Loucy (cell line): Measurements from ENCODE around the gene GBF1.
A peak's percentile ranks its signal among the peaks of the same experiment; 100 is the strongest.

Experiments used
- H2AFZ ChIP-seq: fragments of 200-600 bp; sonication (generic); 2 replicates; pipeline ENCODE4 v1.6.0; 2016; ENCODE audit warnings: antibody characterized with exemption, mild to moderate bottlenecking, low read length, moderate library complexity
- H3F3A ChIP-seq: fragments of 200-600 bp; 2 replicates; pipeline ENCODE4 v1.6.0; 2016; ENCODE audit warnings: antibody characterized with exemption, low read depth, mild to moderate bottlenecking
- H3K27me3 ChIP-seq: fragments of 200-600 bp; sonication (generic); 2 replicates; pipeline ENCODE4 v1.6.1; 2014; ENCODE audit warnings: low read length, mild to moderate bottlenecking; ENCODE audit not compliant: insufficient read depth, poor library complexity, severe bottlenecking
- H3K36me3 ChIP-seq: fragments of 200-600 bp; sonication (generic); 2 replicates; pipeline ENCODE4 v1.6.1; 2016; ENCODE audit warnings: low read length; ENCODE audit not compliant: insufficient read depth
- H3K4me1 ChIP-seq: fragments of 200-600 bp; sonication (generic); 2 replicates; pipeline ENCODE4 v1.5.1; 2014; ENCODE audit warnings: low read length, mild to moderate bottlenecking; ENCODE audit not compliant: insufficient read depth, poor library complexity, severe bottlenecking
- H3K4me2 ChIP-seq: fragments of 200-600 bp; sonication (generic); 2 replicates; pipeline ENCODE4 v1.6.0; 2014; ENCODE audit warnings: antibody characterized with exemption, low read length, low read depth, mild to moderate bottlenecking; ENCODE audit not compliant: poor library complexity, severe bottlenecking
- H3K4me3 ChIP-seq: fragments of 200-600 bp; sonication (generic); 2 replicates; pipeline ENCODE4 v1.5.1; 2014; ENCODE audit warnings: low read length, mild to moderate bottlenecking, mixed read lengths; ENCODE audit not compliant: poor library complexity, severe bottlenecking
- H3K79me2 ChIP-seq: fragments of 200-600 bp; sonication (generic); 2 replicates; pipeline ENCODE4 v1.6.1; 2014; ENCODE audit warnings: low read length; ENCODE audit not compliant: insufficient read depth
- H3K9ac ChIP-seq: fragments of 200-600 bp; sonication (generic); 2 replicates; pipeline ENCODE4 v1.6.0; 2014; ENCODE audit warnings: mild to moderate bottlenecking, low read depth, low read length, moderate library complexity; ENCODE audit not compliant: poor library complexity, severe bottlenecking
- H3K9me2 ChIP-seq: fragments of 200-600 bp; sonication (generic); replicated peaks from 2 replicates; pipeline ENCODE4 v1.6.1; 2016; ENCODE audit warnings: low read depth, low read length, mixed read lengths
- H3K9me3 ChIP-seq: fragments of 200-600 bp; sonication (generic); 2 replicates; pipeline ENCODE4 v1.6.1; 2014; ENCODE audit warnings: mild to moderate bottlenecking, antibody characterized with exemption, low read length, low read depth; ENCODE audit not compliant: insufficient read depth
- H4K20me1 ChIP-seq: fragments of 200-600 bp; sonication (generic); 2 replicates; pipeline ENCODE4 v1.6.0; 2014; ENCODE audit warnings: antibody characterized with exemption, low read length, mild to moderate bottlenecking; ENCODE audit not compliant: insufficient read depth, poor library complexity, severe bottlenecking
- CTCF ChIP-seq: fragments of 200-600 bp; sonication (generic); conservative IDR thresholded peaks from 2 replicates; pipeline ENCODE4 v1.5.1; 2014; ENCODE audit warnings: mild to moderate bottlenecking, antibody characterized with exemption, low read length
- EZH2phosphoT487 ChIP-seq: fragments of 200-600 bp; IDR thresholded peaks from 2 replicates; pipeline ENCODE4 v1.6.1; 2018; ENCODE audit warnings: antibody characterized with exemption, mild to moderate bottlenecking, moderate library complexity, borderline replicate concordance

Gene GBF1

DNA sequence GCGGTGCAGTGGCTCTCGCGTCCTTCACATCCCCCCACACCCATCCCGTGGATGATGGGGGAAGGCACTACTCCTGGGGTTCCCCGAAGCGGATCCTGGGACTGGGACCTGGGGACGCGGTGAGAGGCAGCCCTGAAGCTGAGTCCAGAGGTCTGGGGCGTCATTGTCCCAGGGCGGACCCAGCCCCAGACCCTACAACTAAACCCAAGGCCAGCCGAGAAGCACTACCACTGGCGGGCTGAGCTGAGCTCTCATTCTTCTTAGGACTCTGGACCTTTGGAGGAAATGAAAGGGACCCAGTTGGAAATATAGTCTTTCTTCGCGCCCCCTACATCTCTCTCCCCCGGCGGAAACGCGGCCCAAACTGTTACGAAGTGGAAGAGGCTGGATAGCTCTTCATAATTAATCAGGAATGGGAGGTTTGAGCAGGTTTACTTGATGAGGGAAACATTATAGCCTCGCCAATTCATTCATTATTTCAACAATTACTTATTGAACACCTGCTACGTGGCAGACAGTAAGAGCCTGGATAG is 174.9 kb downstream of the GBF1 start:
- H3K27me3 ChIP-seq: no peaks in the 10 kb centered on the region
- H3K4me2 ChIP-seq: peak overlapping the region; percentile 97
- H3K4me3 ChIP-seq: peak overlapping the region; percentile 79
- H3K9ac ChIP-seq: peak overlapping the region; percentile 76
- no peaks in the 10 kb centered on the region; the same call in 1 of the 2 replicates for H3K36me3 ChIP-seq
- no peaks in the 10 kb centered on the region for H4K20me1 ChIP-seq
- H3K9me3 ChIP-seq: no peaks in the 10 kb centered on the region
- peaks cover 19% of the 10 kb centered on the region for H3K79me2 ChIP-seq
- H3K4me1 ChIP-seq: peaks cover 25% of the 10 kb centered on the region
- H3K9me2 ChIP-seq: no peaks in the 10 kb centered on the region
- no peak for TF ChIP-seq EZH2phosphoT487
- no peak for TF ChIP-seq CTCF
- H3F3A ChIP-seq: no peaks in the 10 kb centered on the region
- H2AFZ ChIP-seq: peak overlapping the region; percentile 89

GRCh38 chr10:102420714-102421506 is 175.6 kb downstream of the GBF1 start, which contains the start of gene FBXL15:
TSS of gene FBXL15 (plus strand) at chr10:102420836. CDS start at chr10:102421130, 294 bp downstream.
- Histone ChIP-seq H3K9me3 (no peaks in the 10 kb centered on the region), H3K9ac (peak within 1 kb of the TSS; percentile 76), H3F3A (no peaks in the 10 kb centered on the region), H3K79me2 (peaks cover 19% of the 10 kb centered on the region), H3K9me2 (no peaks in the 10 kb centered on the region), H3K4me1 (peaks cover 25% of the 10 kb centered on the region), H3K27me3 (no peaks in the 10 kb centered on the region), H2AFZ (peak within 1 kb of the TSS; percentile 89), H3K4me2 (peak within 1 kb of the TSS; percentile 97), H3K4me3 (peak within 1 kb of the TSS; percentile 79), H4K20me1 (no peaks in the 10 kb centered on the region), H3K36me3 (no peaks in the 10 kb centered on the region; the same call in 1 of the 2 replicates)
- TF ChIP-seq EZH2phosphoT487 (no peak), CTCF (no peak)

DNA sequence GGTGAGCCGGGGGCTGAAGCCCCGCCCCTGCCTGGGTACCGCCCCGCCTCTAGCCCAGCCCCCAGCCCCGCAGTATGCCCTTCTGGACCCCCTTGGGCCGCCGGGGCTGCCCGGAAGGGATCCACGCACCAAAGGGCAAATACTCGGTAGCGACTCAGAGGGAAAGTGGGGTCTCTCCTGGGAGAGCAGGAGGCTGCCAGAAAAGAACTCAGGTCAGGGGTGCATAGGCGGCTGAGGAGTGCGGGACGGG is 176.1 kb downstream of the GBF1 start:
- Histone ChIP-seq H3K9me3 (no peaks in the 10 kb centered on the region), H3K36me3 (no peaks in the 10 kb centered on the region; the same call in 1 of the 2 replicates), H4K20me1 (no peaks in the 10 kb centered on the region), H3K4me1 (peaks cover 25% of the 10 kb centered on the region), H3K27me3 (no peaks in the 10 kb centered on the region), H3K79me2 (peaks cover 19% of the 10 kb centered on the region), H3K9me2 (no peaks in the 10 kb centered on the region), H3F3A (no peaks in the 10 kb centered on the region), H3K9ac (peak overlapping the region; percentile 76), H3K4me3 (peak overlapping the region; percentile 79), H2AFZ (peak overlapping the region; percentile 89), H3K4me2 (peak overlapping the region; percentile 93)
- no peak for TF ChIP-seq EZH2phosphoT487
